Measurements from ENCODE around the gene THOC7. TPM values are rescaled to one million over a fixed set of nuclear protein-coding genes. Genes with fewer than 3 reads are reported as not detected.
A peak's percentile ranks its signal among the peaks of the same experiment; 100 is the strongest.

THOC7 gene
- polyA plus RNA-seq, 1 donor from 2014 or later, result 78.3 TPM

DNA sequence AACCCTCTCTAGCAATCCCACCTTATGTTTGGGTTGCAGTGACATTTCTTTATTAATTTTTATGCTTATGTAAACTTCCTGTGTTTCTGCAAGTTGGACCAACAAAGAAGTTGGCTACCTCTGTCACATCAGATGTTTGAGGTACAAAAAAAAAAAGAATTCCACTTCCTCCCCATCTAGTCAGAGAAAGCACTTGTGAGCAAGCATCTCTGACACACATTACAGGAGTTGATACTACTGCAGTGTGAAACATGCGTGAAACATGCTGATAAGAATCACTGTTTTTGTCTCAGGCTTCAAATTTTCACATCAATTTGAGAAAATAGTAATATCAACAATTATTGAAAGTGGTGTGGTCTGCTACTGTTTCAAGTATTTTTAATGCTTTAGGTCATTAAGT lies 47.3 kb upstream of the THOC7 start:
- Histone ChIP-seq H3K9ac (ENCODE audit: low read length) (no peak overlapping the region), H3K27ac (ENCODE audit: low read length) (no peak overlapping the region), H3K9me3 (ENCODE audit: low read length) (no peaks in the 10 kb centered on the region), H3F3A (ENCODE audit: insufficient read depth, low read length, poor library complexity, severe bottlenecking) (peaks cover 4% of the 10 kb centered on the region), H3K4me2 (ENCODE audit: low read length) (peak overlapping the region; percentile 70), H4K20me1 (ENCODE audit: insufficient read depth) (no peaks in the 10 kb centered on the region), H3K4me3 (ENCODE audit: low read length) (peak overlapping the region; percentile 86), H2AFZ (ENCODE audit: low read depth, low read length) (no peak overlapping the region), H3K27me3 (ENCODE audit: insufficient read depth, low read depth, low read length) (no peaks in the 10 kb centered on the region), H3K79me2 (replicated peaks; ENCODE audit: insufficient read depth, low read length) (peaks cover 10% of the 10 kb centered on the region), H3K9me2 (ENCODE audit: insufficient read depth, low read length) (no peaks in the 10 kb centered on the region), H3K36me3 (ENCODE audit: insufficient read depth, low read length) (no peaks in the 10 kb centered on the region)
- TF ChIP-seq, protein P1, sequence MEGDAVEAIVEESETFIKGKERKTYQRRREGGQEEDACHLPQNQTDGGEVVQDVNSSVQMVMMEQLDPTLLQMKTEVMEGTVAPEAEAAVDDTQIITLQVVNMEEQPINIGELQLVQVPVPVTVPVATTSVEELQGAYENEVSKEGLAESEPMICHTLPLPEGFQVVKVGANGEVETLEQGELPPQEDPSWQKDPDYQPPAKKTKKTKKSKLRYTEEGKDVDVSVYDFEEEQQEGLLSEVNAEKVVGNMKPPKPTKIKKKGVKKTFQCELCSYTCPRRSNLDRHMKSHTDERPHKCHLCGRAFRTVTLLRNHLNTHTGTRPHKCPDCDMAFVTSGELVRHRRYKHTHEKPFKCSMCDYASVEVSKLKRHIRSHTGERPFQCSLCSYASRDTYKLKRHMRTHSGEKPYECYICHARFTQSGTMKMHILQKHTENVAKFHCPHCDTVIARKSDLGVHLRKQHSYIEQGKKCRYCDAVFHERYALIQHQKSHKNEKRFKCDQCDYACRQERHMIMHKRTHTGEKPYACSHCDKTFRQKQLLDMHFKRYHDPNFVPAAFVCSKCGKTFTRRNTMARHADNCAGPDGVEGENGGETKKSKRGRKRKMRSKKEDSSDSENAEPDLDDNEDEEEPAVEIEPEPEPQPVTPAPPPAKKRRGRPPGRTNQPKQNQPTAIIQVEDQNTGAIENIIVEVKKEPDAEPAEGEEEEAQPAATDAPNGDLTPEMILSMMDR (IDR thresholded peaks at IDR 0.05; ENCODE audit: poor library complexity, severe bottlenecking), result no peak
- TF ChIP-seq MXI1 (conservative IDR thresholded peaks at IDR 0.05; ENCODE audit: poor library complexity, severe bottlenecking), result no peak
- no peak for TF ChIP-seq TAF1 (IDR thresholded peaks at IDR 0.05; ENCODE audit: low read depth)
- no peak for TF ChIP-seq RAD21 (conservative IDR thresholded peaks at IDR 0.05)

DNA sequence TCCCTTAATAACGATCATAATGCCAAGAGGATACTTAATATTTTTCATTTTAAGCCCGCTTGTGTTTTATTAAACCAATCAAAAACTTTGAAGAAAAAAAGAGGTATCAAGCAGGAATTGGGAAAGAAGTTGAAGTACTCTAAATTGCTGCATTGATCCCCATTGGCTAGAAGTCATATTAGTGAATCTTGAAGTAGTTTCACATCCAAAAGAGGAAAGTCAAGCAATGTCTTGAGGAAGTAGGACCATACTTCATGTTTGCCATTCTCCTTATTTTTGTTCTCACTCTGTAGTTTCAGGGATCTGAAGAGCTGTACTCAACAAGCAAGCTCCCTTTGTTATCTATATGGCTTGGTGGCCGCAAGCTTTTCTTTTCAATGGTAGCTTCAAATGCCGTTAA lies 46.4 kb upstream of the THOC7 start:
- Histone ChIP-seq H3K4me2 (ENCODE audit: low read length) (no peak overlapping the region), H3K36me3 (ENCODE audit: insufficient read depth, low read length) (no peaks in the 10 kb centered on the region), H3K9me3 (ENCODE audit: low read length) (no peaks in the 10 kb centered on the region), H3K9ac (ENCODE audit: low read length) (no peak overlapping the region), H3K4me3 (ENCODE audit: low read length) (no peak overlapping the region), H3K9me2 (ENCODE audit: insufficient read depth, low read length) (no peaks in the 10 kb centered on the region), H3K79me2 (replicated peaks; ENCODE audit: insufficient read depth, low read length) (peaks cover 10% of the 10 kb centered on the region), H2AFZ (ENCODE audit: low read depth, low read length) (no peak overlapping the region), H4K20me1 (ENCODE audit: insufficient read depth) (no peaks in the 10 kb centered on the region), H3K27me3 (ENCODE audit: insufficient read depth, low read depth, low read length) (no peaks in the 10 kb centered on the region), H3K27ac (ENCODE audit: low read length) (no peak overlapping the region), H3F3A (ENCODE audit: insufficient read depth, low read length, poor library complexity, severe bottlenecking) (peaks cover 4% of the 10 kb centered on the region)
- TF ChIP-seq RAD21 (conservative IDR thresholded peaks at IDR 0.05), result no peak
- TF ChIP-seq POLR2AphosphoS5 (IDR thresholded peaks at IDR 0.05), result no peak
- TF ChIP-seq MXI1 (conservative IDR thresholded peaks at IDR 0.05; ENCODE audit: poor library complexity, severe bottlenecking), result no peak
- no peak for TF ChIP-seq EP300 (conservative IDR thresholded peaks at IDR 0.05; ENCODE audit: poor library complexity, severe bottlenecking)
- TF ChIP-seq EZH2 (IDR thresholded peaks at IDR 0.05; ENCODE audit: borderline replicate concordance, insufficient read depth, low read length, poor library complexity, severe bottlenecking), result no peak
- TF ChIP-seq, protein P2, sequence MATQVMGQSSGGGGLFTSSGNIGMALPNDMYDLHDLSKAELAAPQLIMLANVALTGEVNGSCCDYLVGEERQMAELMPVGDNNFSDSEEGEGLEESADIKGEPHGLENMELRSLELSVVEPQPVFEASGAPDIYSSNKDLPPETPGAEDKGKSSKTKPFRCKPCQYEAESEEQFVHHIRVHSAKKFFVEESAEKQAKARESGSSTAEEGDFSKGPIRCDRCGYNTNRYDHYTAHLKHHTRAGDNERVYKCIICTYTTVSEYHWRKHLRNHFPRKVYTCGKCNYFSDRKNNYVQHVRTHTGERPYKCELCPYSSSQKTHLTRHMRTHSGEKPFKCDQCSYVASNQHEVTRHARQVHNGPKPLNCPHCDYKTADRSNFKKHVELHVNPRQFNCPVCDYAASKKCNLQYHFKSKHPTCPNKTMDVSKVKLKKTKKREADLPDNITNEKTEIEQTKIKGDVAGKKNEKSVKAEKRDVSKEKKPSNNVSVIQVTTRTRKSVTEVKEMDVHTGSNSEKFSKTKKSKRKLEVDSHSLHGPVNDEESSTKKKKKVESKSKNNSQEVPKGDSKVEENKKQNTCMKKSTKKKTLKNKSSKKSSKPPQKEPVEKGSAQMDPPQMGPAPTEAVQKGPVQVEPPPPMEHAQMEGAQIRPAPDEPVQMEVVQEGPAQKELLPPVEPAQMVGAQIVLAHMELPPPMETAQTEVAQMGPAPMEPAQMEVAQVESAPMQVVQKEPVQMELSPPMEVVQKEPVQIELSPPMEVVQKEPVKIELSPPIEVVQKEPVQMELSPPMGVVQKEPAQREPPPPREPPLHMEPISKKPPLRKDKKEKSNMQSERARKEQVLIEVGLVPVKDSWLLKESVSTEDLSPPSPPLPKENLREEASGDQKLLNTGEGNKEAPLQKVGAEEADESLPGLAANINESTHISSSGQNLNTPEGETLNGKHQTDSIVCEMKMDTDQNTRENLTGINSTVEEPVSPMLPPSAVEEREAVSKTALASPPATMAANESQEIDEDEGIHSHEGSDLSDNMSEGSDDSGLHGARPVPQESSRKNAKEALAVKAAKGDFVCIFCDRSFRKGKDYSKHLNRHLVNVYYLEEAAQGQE (IDR thresholded peaks at IDR 0.05; ENCODE audit: borderline replicate concordance), result no peak
- TF ChIP-seq, protein P1 (IDR thresholded peaks at IDR 0.05; ENCODE audit: poor library complexity, severe bottlenecking), result no peak
- no peak for TF ChIP-seq SMC3 (conservative IDR thresholded peaks at IDR 0.05; ENCODE audit: poor library complexity)
- TF ChIP-seq TAF1 (IDR thresholded peaks at IDR 0.05; ENCODE audit: low read depth), result no peak

Data from neural cell (in vitro differentiated cells).